GM18861 (cell line): ENCODE results near the gene SFR1.
"Not testable (repeated sequence)": the region's sequence is repeated elsewhere in the genome, so short reads cannot be mapped to it uniquely, and the experiment has no call there.

Experiments used
- ATAC-seq: cut with Tn5 transposase; IDR thresholded peaks from one replicate; pipeline ENCODE4 v1.9.1; 2021; ENCODE audit not compliant: unreplicated experiment

SFR1 gene

GRCh38 chr10:104170610-104171254 lies 48.8 kb downstream of the SFR1 start:
- ATAC-seq, result no peak

- ATAC-seq, result not testable (repeated sequence)
Measured at GRCh38 chr10:104174136-104174535, 52.2 kb downstream of the SFR1 start.
